WTC11 (cell line): ENCODE data around the gene NUPR1. TPM values are rescaled to one million over a fixed set of nuclear protein-coding genes. Genes with fewer than 3 reads are reported as not detected.
"Not testable (repeated sequence)": the region's sequence is repeated elsewhere in the genome, so short reads cannot be mapped to it uniquely, and the experiment has no call there.

Source experiments
- ATAC-seq: fragments of 200-7000 bp; cut with Tn5 transposase; 2 replicates; pipeline ENCODE4 v1.10.0; 2021; ENCODE audit warnings: mild to moderate bottlenecking, moderate library complexity
- CTCF ChIA-PET: fragments of 300-600 bp; sonication (Branson Sonifier 250); formaldehyde crosslinking; loops from one replicate; lab custom pipeline; 2021; ENCODE audit warnings: antibody characterized with exemption; lab: Charles Lee
- POLR2A ChIA-PET: fragments of 350-600 bp; sonication (Branson Sonifier 250); formaldehyde crosslinking; loops from one replicate; lab custom pipeline; 2021; ENCODE audit warnings: antibody characterized with exemption; lab: Charles Lee
- DNase-seq: peaks from one replicate; pipeline ENCODE4 v3.0.0; 2021; ENCODE audit warnings: low spot score
- H3K27ac Mint-ChIP-seq: 2 replicates; pipeline ENCODE4 v1.8.0; 2021; ENCODE audit warnings: mixed read lengths
- H3K27me3 Mint-ChIP-seq: 2 replicates; pipeline ENCODE4 v1.8.0; 2021; ENCODE audit warnings: low read depth, mild to moderate bottlenecking, moderate library complexity, mixed read lengths
- H3K36me3 Mint-ChIP-seq: 2 replicates; pipeline ENCODE4 v1.8.0; 2021; ENCODE audit warnings: mixed read lengths
- H3K4me1 Mint-ChIP-seq: 2 replicates; pipeline ENCODE4 v1.8.0; 2022; ENCODE audit warnings: mixed read lengths
- H3K4me3 Mint-ChIP-seq: 2 replicates; pipeline ENCODE4 v1.8.0; 2021; ENCODE audit warnings: mild to moderate bottlenecking, moderate library complexity, mixed read lengths
- H3K9me3 Mint-ChIP-seq: 2 replicates; pipeline ENCODE4 v1.8.0; 2021; ENCODE audit warnings: mixed read lengths
- ATF3 ChIP-seq: sonication (generic); formaldehyde crosslinking; conservative IDR thresholded peaks from 2 replicates; pipeline ENCODE4 v1.8.1; 2022; ENCODE audit warnings: mild to moderate bottlenecking, missing genetic modification reagents
- MYBL2 ChIP-seq: sonication (generic); formaldehyde crosslinking; IDR thresholded peaks from 2 replicates; pipeline ENCODE4 v1.8.1; 2023; ENCODE audit warnings: mild to moderate bottlenecking, moderate library complexity, missing genetic modification reagents
- NR3C1 ChIP-seq: sonication (generic); formaldehyde crosslinking; conservative IDR thresholded peaks from 2 replicates; pipeline ENCODE4 v1.8.1; 2023; ENCODE audit warnings: low read depth, mild to moderate bottlenecking, missing genetic modification reagents
- PRDM15 ChIP-seq: sonication (generic); formaldehyde crosslinking; IDR thresholded peaks from 2 replicates; pipeline ENCODE4 v1.8.0; 2022; ENCODE audit warnings: missing genetic modification reagents
- RORB ChIP-seq: fragments of 250-450 bp; sonication (Bioruptor Pico); IDR thresholded peaks from 2 replicates; pipeline ENCODE4 v1.9.0; 2021; ENCODE audit warnings: mild to moderate bottlenecking
- SMAD3 ChIP-seq: sonication (generic); formaldehyde crosslinking; IDR thresholded peaks from 2 replicates; pipeline ENCODE4 v1.8.0; 2022; ENCODE audit warnings: missing genetic modification reagents, mild to moderate bottlenecking, borderline replicate concordance
- TCF7 ChIP-seq: sonication (generic); formaldehyde crosslinking; IDR thresholded peaks from 2 replicates; pipeline ENCODE4 v1.8.0; 2022; ENCODE audit warnings: mild to moderate bottlenecking, low read depth, missing genetic modification reagents, moderate library complexity
- USF1 ChIP-seq: sonication (generic); formaldehyde crosslinking; IDR thresholded peaks from 2 replicates; pipeline ENCODE4 v1.8.0; 2022; ENCODE audit warnings: mild to moderate bottlenecking, missing genetic modification reagents
- ZNF396 ChIP-seq: fragments of 250-450 bp; sonication (Bioruptor Pico); IDR thresholded peaks from 2 replicates; pipeline ENCODE4 v1.8.0; 2021; ENCODE audit warnings: mild to moderate bottlenecking, moderate library complexity, borderline replicate concordance
- ZNF532 ChIP-seq: fragments of 250-450 bp; sonication (Bioruptor Pico); IDR thresholded peaks from 2 replicates; pipeline ENCODE4 v1.9.0; 2021; ENCODE audit warnings: mild to moderate bottlenecking, borderline replicate concordance
- total RNA-seq: library from RNA; stranded (reverse); gene quantifications from 3 replicates; pipeline ENCODE4 v1.2.3, GENCODE V29; 2021
- TF ChIP-seq, protein P1 (sequence below): sonication (generic); formaldehyde crosslinking; IDR thresholded peaks from 2 replicates; pipeline ENCODE4 v1.8.1; 2023; ENCODE audit warnings: mild to moderate bottlenecking, missing genetic modification reagents, moderate library complexity
- TF ChIP-seq, protein P2 (sequence below): fragments of 200-600 bp; IDR thresholded peaks from 2 replicates; pipeline ENCODE4 v1.8.0; 2022; ENCODE audit warnings: antibody characterized with exemption
- TF ChIP-seq, protein P3 (sequence below): sonication (generic); formaldehyde crosslinking; IDR thresholded peaks from 2 replicates; pipeline ENCODE4 v1.8.0; 2023; ENCODE audit warnings: mild to moderate bottlenecking, missing genetic modification reagents
- TF ChIP-seq, protein P4 (sequence below): sonication (generic); formaldehyde crosslinking; IDR thresholded peaks from 2 replicates; pipeline ENCODE4 v1.8.1; 2023; ENCODE audit warnings: mild to moderate bottlenecking, missing genetic modification reagents, borderline replicate concordance

Gene NUPR1
- total RNA-seq, 1 experiment from 2014 or later, result 0.33 TPM

- ATAC-seq, H3K4me1 Mint-ChIP-seq, H3K4me3 Mint-ChIP-seq, CTCF ChIA-PET, H3K36me3 Mint-ChIP-seq, DNase-seq, POLR2A ChIA-PET, H3K27ac Mint-ChIP-seq, H3K9me3 Mint-ChIP-seq, H3K27me3 Mint-ChIP-seq: not testable (repeated sequence)
Measured at GRCh38 chr16:28545964-28546363, 7.2 kb upstream of the NUPR1 start.

GRCh38 chr16:28544998-28545397 lies 6.2 kb upstream of the NUPR1 start:
- no peak for ATAC-seq
- TF ChIP-seq, protein P1, sequence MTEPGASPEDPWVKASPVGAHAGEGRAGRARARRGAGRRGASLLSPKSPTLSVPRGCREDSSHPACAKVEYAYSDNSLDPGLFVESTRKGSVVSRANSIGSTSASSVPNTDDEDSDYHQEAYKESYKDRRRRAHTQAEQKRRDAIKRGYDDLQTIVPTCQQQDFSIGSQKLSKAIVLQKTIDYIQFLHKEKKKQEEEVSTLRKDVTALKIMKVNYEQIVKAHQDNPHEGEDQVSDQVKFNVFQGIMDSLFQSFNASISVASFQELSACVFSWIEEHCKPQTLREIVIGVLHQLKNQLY, result no peak
- TF ChIP-seq TCF7 (CRISPR knock-in tag) (no peak), ZNF532 (CRISPR knock-in tag) (no peak), RORB (CRISPR knock-in tag) (no peak), NR3C1 (CRISPR knock-in tag) (no peak), ZNF396 (no peak), ATF3 (no peak), PRDM15 (CRISPR knock-in tag) (no peak), MYBL2 (CRISPR knock-in tag) (no peak), SMAD3 (no peak), USF1 (CRISPR knock-in tag) (no peak)
- TF ChIP-seq, protein P2, sequence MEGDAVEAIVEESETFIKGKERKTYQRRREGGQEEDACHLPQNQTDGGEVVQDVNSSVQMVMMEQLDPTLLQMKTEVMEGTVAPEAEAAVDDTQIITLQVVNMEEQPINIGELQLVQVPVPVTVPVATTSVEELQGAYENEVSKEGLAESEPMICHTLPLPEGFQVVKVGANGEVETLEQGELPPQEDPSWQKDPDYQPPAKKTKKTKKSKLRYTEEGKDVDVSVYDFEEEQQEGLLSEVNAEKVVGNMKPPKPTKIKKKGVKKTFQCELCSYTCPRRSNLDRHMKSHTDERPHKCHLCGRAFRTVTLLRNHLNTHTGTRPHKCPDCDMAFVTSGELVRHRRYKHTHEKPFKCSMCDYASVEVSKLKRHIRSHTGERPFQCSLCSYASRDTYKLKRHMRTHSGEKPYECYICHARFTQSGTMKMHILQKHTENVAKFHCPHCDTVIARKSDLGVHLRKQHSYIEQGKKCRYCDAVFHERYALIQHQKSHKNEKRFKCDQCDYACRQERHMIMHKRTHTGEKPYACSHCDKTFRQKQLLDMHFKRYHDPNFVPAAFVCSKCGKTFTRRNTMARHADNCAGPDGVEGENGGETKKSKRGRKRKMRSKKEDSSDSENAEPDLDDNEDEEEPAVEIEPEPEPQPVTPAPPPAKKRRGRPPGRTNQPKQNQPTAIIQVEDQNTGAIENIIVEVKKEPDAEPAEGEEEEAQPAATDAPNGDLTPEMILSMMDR, result no peak
- TF ChIP-seq, protein P3, sequence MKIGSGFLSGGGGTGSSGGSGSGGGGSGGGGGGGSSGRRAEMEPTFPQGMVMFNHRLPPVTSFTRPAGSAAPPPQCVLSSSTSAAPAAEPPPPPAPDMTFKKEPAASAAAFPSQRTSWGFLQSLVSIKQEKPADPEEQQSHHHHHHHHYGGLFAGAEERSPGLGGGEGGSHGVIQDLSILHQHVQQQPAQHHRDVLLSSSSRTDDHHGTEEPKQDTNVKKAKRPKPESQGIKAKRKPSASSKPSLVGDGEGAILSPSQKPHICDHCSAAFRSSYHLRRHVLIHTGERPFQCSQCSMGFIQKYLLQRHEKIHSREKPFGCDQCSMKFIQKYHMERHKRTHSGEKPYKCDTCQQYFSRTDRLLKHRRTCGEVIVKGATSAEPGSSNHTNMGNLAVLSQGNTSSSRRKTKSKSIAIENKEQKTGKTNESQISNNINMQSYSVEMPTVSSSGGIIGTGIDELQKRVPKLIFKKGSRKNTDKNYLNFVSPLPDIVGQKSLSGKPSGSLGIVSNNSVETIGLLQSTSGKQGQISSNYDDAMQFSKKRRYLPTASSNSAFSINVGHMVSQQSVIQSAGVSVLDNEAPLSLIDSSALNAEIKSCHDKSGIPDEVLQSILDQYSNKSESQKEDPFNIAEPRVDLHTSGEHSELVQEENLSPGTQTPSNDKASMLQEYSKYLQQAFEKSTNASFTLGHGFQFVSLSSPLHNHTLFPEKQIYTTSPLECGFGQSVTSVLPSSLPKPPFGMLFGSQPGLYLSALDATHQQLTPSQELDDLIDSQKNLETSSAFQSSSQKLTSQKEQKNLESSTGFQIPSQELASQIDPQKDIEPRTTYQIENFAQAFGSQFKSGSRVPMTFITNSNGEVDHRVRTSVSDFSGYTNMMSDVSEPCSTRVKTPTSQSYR, result no peak
- TF ChIP-seq, protein P4, sequence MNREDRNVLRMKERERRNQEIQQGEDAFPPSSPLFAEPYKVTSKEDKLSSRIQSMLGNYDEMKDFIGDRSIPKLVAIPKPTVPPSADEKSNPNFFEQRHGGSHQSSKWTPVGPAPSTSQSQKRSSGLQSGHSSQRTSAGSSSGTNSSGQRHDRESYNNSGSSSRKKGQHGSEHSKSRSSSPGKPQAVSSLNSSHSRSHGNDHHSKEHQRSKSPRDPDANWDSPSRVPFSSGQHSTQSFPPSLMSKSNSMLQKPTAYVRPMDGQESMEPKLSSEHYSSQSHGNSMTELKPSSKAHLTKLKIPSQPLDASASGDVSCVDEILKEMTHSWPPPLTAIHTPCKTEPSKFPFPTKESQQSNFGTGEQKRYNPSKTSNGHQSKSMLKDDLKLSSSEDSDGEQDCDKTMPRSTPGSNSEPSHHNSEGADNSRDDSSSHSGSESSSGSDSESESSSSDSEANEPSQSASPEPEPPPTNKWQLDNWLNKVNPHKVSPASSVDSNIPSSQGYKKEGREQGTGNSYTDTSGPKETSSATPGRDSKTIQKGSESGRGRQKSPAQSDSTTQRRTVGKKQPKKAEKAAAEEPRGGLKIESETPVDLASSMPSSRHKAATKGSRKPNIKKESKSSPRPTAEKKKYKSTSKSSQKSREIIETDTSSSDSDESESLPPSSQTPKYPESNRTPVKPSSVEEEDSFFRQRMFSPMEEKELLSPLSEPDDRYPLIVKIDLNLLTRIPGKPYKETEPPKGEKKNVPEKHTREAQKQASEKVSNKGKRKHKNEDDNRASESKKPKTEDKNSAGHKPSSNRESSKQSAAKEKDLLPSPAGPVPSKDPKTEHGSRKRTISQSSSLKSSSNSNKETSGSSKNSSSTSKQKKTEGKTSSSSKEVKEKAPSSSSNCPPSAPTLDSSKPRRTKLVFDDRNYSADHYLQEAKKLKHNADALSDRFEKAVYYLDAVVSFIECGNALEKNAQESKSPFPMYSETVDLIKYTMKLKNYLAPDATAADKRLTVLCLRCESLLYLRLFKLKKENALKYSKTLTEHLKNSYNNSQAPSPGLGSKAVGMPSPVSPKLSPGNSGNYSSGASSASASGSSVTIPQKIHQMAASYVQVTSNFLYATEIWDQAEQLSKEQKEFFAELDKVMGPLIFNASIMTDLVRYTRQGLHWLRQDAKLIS, result no peak

More at GRCh38 chr16:28544998-28545397, 6.2 kb upstream of the NUPR1 start:
- ChIA-PET CTCF (no interaction called here), POLR2A (no interaction called here)
- Mint-ChIP-seq H3K9me3 (no peaks in the 10 kb centered on the region), H3K27ac (no peak overlapping the region), H3K27me3 (no peaks in the 10 kb centered on the region), H3K4me1 (no peaks in the 10 kb centered on the region), H3K4me3 (no peak overlapping the region), H3K36me3 (no peaks in the 10 kb centered on the region)
- no peak for DNase-seq
